GM12864 (cell line): Measurements from ENCODE around the gene TBC1D13.
A peak's percentile ranks its signal among the peaks of the same experiment; 100 is the strongest.
"Not testable (repeated sequence)": the region's sequence is repeated elsewhere in the genome, so short reads cannot be mapped to it uniquely, and the experiment has no call there.

Experiments
- DNase-seq: peaks from one replicate; pipeline ENCODE4 v3.0.0-alpha.2; 2011; ENCODE audit warnings: low read depth
- H3K4me3 ChIP-seq: 2 replicates; pipeline ENCODE4 v1.5.1; 2011; ENCODE audit warnings: mild to moderate bottlenecking, low read depth, low read length, control low read depth
- TF ChIP-seq, protein P1 (sequence below): IDR thresholded peaks from 2 replicates; pipeline ENCODE4 v1.5.1; 2011; ENCODE audit warnings: low read depth, mild to moderate bottlenecking, moderate library complexity, low read length, control low read depth, inconsistent platforms; ENCODE audit errors: missing control alignments

The TBC1D13 gene

DNA sequence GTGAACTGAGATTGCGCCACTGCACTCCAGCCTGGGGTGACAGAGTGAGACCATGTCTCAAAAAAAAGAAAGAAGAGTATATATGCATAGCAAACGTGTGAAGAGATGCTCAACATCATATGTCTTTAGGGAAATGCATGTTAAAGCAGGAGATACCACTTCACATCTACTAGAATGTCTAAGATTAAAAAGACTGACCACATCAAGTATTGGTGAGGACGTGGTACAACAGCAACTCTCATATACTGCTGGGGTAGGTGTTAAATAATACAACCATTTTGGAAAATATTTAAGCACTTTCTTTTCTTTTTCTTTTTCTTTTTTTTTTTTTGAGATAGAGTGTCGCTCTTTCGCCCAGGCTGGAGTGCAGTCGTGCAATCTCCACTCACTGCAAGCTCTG is 1.6 kb upstream of the TBC1D13 start:
- H3K4me3 ChIP-seq: no peak overlapping the region
- TF ChIP-seq, protein P1, sequence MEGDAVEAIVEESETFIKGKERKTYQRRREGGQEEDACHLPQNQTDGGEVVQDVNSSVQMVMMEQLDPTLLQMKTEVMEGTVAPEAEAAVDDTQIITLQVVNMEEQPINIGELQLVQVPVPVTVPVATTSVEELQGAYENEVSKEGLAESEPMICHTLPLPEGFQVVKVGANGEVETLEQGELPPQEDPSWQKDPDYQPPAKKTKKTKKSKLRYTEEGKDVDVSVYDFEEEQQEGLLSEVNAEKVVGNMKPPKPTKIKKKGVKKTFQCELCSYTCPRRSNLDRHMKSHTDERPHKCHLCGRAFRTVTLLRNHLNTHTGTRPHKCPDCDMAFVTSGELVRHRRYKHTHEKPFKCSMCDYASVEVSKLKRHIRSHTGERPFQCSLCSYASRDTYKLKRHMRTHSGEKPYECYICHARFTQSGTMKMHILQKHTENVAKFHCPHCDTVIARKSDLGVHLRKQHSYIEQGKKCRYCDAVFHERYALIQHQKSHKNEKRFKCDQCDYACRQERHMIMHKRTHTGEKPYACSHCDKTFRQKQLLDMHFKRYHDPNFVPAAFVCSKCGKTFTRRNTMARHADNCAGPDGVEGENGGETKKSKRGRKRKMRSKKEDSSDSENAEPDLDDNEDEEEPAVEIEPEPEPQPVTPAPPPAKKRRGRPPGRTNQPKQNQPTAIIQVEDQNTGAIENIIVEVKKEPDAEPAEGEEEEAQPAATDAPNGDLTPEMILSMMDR: no peak
- no peak for DNase-seq

DNA sequence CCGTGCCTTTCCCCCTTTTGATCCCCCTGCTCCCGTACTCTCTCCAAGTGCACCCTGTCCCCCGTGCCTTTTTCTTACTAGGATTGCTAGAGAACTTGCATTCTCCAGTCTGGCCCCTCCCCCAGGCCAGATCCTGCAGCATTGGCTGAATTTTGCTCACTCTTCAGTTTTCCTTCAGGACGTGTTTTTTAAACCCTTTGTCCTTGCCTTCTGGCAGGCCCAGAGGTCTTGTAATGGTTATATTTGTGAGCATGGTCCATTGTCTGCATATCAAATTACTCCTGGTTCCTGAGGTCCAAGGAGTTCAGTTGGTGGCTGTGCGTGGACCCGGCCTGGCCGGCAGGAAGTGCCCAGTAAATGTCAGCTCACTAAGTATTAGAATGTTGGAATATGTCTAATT is 606 bp downstream of the TBC1D13 start:
- peak overlapping the region; percentile 99 for H3K4me3 ChIP-seq
- DNase-seq: no peak
- TF ChIP-seq, protein P1: no peak

DNA sequence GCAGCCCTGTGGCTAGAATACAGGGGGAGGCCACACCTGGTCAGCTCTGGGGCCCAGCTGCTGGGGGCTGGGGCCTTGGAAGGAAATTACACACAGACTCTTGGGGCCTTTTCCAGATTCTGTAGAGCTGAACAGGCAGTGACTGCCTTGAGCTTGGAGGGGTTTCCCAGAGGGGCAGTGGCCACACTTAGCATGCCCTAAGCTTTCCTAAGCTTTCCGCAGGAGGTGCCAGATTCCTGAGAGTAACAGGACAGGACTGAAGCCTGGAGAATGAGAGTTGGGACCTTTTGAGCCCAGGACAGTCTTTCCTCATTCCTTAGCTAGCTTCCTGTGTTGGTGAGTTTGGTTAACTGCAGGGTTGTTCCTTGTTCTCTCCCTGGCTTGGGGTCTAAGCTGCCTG is 1.4 kb downstream of the TBC1D13 start:
- H3K4me3 ChIP-seq: peak overlapping the region; percentile 99
- DNase-seq: no peak
- TF ChIP-seq, protein P1: no peak

DNA sequence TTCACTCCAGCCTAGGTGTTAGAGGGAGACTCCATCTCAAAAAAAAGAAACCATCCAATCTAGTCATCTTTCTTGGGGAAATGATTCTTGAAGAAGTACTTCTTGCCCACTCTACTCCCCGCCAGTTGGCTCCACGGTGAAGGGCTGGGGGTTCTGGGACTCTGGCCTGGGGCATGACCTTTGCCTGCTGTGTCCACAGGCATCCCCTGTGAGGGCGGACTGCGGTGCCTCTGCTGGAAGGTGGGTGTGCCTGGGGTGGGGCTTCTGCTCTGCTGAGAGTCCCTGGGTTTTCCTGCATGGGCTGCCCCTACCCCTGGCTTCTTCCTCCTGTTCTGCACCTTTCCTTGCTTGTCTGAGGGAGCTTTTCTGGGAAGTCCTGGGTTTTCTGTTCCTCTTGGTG is 3.5 kb downstream of the TBC1D13 start:
- H3K4me3 ChIP-seq: no peak overlapping the region
- TF ChIP-seq, protein P1: no peak
- no peak for DNase-seq

DNA sequence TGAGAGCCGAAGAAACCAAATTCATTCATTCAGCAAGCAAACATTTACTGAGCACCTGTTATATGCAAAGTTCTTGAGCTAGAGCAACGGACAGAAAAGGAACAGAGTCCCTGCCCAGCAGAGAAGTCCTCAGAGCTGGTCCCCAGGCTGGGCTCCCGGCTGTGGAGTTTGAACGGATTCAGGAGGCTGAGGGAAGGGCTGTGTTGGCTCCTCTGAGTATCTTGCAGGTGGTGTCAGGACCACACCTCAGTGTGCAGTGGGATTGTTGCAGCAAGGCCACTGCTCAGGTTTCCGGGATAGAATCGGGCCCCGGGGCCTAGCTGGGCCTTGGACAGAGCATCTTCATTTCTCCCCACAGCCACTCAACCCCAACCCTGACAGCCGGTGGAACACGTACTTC is 5.1 kb downstream of the TBC1D13 start:
- DNase-seq: no peak
- TF ChIP-seq, protein P1: no peak
- H3K4me3 ChIP-seq: no peak overlapping the region

DNA sequence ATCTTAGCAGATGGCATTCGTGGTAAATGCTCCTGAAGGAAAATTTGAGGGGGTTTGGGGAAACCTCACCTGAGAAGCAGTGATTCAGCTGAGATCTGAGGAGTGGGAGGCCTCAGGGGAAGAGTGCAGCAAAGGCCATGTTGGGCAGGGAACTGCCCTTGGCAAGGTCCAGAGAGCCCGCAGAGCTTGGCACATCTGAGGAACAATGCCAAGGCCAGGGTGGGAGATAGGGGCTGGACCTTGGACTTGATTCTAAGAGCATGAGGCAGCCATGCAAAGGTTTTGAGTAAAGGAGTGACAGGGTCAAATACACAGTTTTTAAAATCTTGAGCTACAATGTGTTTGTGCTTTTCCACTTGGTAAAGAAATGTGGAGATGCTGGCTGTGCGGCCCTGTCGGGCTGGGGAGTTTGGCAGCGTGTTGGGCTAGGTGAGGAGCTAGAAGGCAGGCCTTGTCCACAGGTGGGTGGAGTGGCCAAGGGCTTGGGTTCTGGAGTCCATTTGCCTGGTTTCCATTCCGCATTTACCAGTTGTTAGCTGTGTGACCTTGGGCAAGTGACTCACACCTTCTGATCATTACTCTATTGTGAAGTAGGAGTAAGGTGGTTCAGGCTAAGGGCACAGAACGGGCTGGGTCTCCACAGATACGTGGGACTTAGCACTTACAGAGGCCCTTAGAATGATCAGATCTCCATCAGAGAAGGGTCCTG is 6.1 kb downstream of the TBC1D13 start:
- TF ChIP-seq, protein P1: no peak
- no peak for DNase-seq
- H3K4me3 ChIP-seq: no peak overlapping the region

DNA sequence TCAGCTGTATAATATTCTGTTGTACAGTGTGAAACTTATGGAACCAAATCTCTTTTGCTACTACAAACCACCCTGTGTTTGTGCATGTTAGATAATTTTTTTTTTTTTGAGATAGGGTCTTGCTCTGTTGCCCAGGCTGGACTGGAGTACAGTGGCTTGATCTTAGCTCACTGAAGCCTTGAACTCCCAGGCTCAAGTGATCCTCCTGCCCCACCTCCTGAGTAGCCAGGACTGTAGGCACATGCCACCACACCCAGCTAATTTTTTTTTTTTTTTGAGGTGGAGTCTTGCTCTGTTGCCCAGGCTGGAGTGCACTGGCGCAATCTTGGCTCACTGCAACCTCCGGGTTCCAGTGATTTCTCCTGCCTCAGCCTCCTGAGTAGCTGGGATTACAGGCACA is 7.9 kb downstream of the TBC1D13 start:
- not testable (repeated sequence) for DNase-seq, H3K4me3 ChIP-seq
